Stimulated activated naive CD8-positive, alpha-beta T cell treated with anti-CD3 and anti-CD28 coated beads, Interleukin-15, amount 100 ng/mL, for 72 hours (primary cell): ENCODE results near the gene DYSF.

Experiments
- ATAC-seq: fragments of 150-1000 bp; cut with Tn5 transposase; 2 replicates; pipeline ENCODE4 v1.10.0; 2021; ENCODE audit warnings: mild to moderate bottlenecking, moderate library complexity
- DNase-seq, 2 donors: peaks; one replicate each; pipeline ENCODE4 v3.0.0; 2021 to 2022
- H3K27ac Mint-ChIP-seq, 2 donors: one replicate each; pipeline ENCODE4 v1.8.0; 2022; ENCODE audit warnings: mild to moderate bottlenecking in 2 of 2, mixed read lengths in 2 of 2, moderate library complexity in 2 of 2
- H3K27me3 Mint-ChIP-seq: one replicate; pipeline ENCODE4 v1.8.0; 2022; ENCODE audit warnings: mixed read lengths
- H3K4me1 Mint-ChIP-seq: one replicate; pipeline ENCODE4 v1.8.0; 2022; ENCODE audit warnings: mild to moderate bottlenecking, mixed read lengths
- H3K4me3 Mint-ChIP-seq, 2 donors: one replicate each; pipeline ENCODE4 v1.8.0; 2022; ENCODE audit warnings: mild to moderate bottlenecking in 2 of 2, mixed read lengths in 2 of 2, moderate library complexity in 1 of 2
- H3K9me3 Mint-ChIP-seq, 2 donors: one replicate each; pipeline ENCODE4 v1.8.0; 2022; ENCODE audit warnings: mixed read lengths in 2 of 2

The DYSF gene

GRCh38 chr2:71606244-71606643 is 152.9 kb downstream of the DYSF start:
- peak in 1 of 2 donors; percentile 1 for DNase-seq
- Mint-ChIP-seq H3K4me1 (peaks cover 41% of the 10 kb centered on the region), H3K27me3 (peaks cover 45% of the 10 kb centered on the region), H3K4me3 (no peak overlapping the region), H3K27ac (no peak overlapping the region), H3K9me3 (no peaks in the 10 kb centered on the region)
- ATAC-seq: no peak

DNA sequence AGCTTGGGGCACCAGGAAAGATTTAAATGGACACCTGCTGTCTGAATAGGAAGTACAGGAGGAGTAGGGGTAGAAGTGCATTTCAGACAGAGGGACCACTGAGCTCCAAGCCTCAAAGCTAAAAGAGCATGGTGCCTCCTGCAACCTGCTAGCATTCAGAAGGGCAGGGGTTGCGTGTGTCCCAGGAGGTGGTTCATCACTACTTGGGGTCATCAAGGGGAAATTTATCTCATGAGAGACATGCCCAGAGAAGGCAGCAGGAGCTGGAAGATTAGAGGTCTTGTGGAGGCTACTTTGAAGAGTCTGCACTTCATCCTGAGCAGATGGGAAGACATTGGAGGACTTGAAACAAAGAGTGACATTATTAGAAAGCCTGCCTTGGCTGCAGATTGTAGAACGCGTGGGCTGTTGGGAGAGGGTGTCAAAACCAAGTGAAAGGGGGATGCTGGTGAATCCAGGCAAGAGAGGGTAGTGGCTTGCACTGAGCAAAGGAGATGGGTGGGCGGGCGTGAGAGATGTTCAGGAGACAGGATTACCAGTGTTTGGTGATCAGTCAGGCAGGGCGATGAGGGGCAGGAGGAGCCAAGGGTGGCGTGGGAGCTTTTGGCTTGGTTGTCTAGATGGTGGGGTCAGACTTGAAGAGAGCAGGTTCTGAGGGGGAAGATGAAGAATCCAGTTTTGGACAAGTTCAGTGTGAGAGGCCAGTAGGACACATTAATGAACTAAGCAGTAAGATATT is 154.0 kb downstream of the DYSF start:
- ATAC-seq: no peak
- peak in 1 of 2 donors; percentile 5 for DNase-seq
- no peak overlapping the region for H3K4me3 Mint-ChIP-seq
- H3K4me1 Mint-ChIP-seq: peaks cover 34% of the 10 kb centered on the region
- H3K27ac Mint-ChIP-seq: no peak overlapping the region
- peaks cover 36% of the 10 kb centered on the region for H3K27me3 Mint-ChIP-seq
- no peaks in the 10 kb centered on the region for H3K9me3 Mint-ChIP-seq

GRCh38 chr2:71608034-71608433 is 154.7 kb downstream of the DYSF start:
- H3K4me3 Mint-ChIP-seq: no peak overlapping the region
- H3K27ac Mint-ChIP-seq: peak overlapping the region in 1 of 2 donors; percentile 21
- no peak for ATAC-seq
- H3K9me3 Mint-ChIP-seq: no peaks in the 10 kb centered on the region
- H3K27me3 Mint-ChIP-seq: peaks cover 30% of the 10 kb centered on the region
- DNase-seq: no peak
- H3K4me1 Mint-ChIP-seq: peaks cover 26% of the 10 kb centered on the region

GRCh38 chr2:71608441-71608840 is 155.1 kb downstream of the DYSF start:
- Mint-ChIP-seq H3K9me3 (no peaks in the 10 kb centered on the region), H3K27me3 (peaks cover 26% of the 10 kb centered on the region), H3K4me3 (no peak overlapping the region), H3K4me1 (peaks cover 22% of the 10 kb centered on the region), H3K27ac (no peak overlapping the region)
- ATAC-seq (no peak), DNase-seq (peak in 1 of 2 donors; percentile 3)

GRCh38 chr2:71609029-71609428 is 155.7 kb downstream of the DYSF start:
- ATAC-seq: no peak
- peaks cover 24% of the 10 kb centered on the region for H3K27me3 Mint-ChIP-seq
- no peak overlapping the region for H3K27ac Mint-ChIP-seq
- no peak for DNase-seq
- no peaks in the 10 kb centered on the region for H3K9me3 Mint-ChIP-seq
- peaks cover 18% of the 10 kb centered on the region for H3K4me1 Mint-ChIP-seq
- H3K4me3 Mint-ChIP-seq: no peak overlapping the region

- H3K27me3 Mint-ChIP-seq: peaks cover 23% of the 10 kb centered on the region
- ATAC-seq: no peak
- H3K4me1 Mint-ChIP-seq: peaks cover 14% of the 10 kb centered on the region
- DNase-seq: no peak
- no peaks in the 10 kb centered on the region for H3K9me3 Mint-ChIP-seq
- no peak overlapping the region for H3K4me3 Mint-ChIP-seq
- no peak overlapping the region for H3K27ac Mint-ChIP-seq
Measured at GRCh38 chr2:71609441-71609840, 156.1 kb downstream of the DYSF start.

- no peak for DNase-seq
- ATAC-seq: no peak
- Mint-ChIP-seq H3K27me3 (peaks cover 23% of the 10 kb centered on the region), H3K4me3 (no peak overlapping the region), H3K27ac (no peak overlapping the region), H3K9me3 (no peaks in the 10 kb centered on the region), H3K4me1 (peaks cover 9% of the 10 kb centered on the region)
Measured at GRCh38 chr2:71609958-71610357, 156.6 kb downstream of the DYSF start.

GRCh38 chr2:71610671-71611070 is 157.3 kb downstream of the DYSF start:
- Mint-ChIP-seq H3K27me3 (peaks cover 21% of the 10 kb centered on the region), H3K4me3 (no peak overlapping the region), H3K9me3 (no peaks in the 10 kb centered on the region), H3K27ac (no peak overlapping the region), H3K4me1 (peaks cover 5% of the 10 kb centered on the region)
- DNase-seq (no peak), ATAC-seq (no peak)

GRCh38 chr2:71611247-71611646 is 157.9 kb downstream of the DYSF start:
- ATAC-seq (no peak), DNase-seq (no peak)
- peaks cover 5% of the 10 kb centered on the region for H3K4me1 Mint-ChIP-seq
- H3K27me3 Mint-ChIP-seq: peaks cover 21% of the 10 kb centered on the region
- H3K9me3 Mint-ChIP-seq: no peaks in the 10 kb centered on the region
- H3K4me3 Mint-ChIP-seq: no peak overlapping the region
- no peak overlapping the region for H3K27ac Mint-ChIP-seq

GRCh38 chr2:71611781-71612527 is 158.6 kb downstream of the DYSF start:
- H3K9me3 Mint-ChIP-seq: no peaks in the 10 kb centered on the region
- ATAC-seq (no peak), DNase-seq (no peak)
- no peak overlapping the region for H3K4me3 Mint-ChIP-seq
- peaks cover 21% of the 10 kb centered on the region for H3K27me3 Mint-ChIP-seq
- H3K27ac Mint-ChIP-seq: no peak overlapping the region
- peaks cover 4% of the 10 kb centered on the region for H3K4me1 Mint-ChIP-seq

DNA sequence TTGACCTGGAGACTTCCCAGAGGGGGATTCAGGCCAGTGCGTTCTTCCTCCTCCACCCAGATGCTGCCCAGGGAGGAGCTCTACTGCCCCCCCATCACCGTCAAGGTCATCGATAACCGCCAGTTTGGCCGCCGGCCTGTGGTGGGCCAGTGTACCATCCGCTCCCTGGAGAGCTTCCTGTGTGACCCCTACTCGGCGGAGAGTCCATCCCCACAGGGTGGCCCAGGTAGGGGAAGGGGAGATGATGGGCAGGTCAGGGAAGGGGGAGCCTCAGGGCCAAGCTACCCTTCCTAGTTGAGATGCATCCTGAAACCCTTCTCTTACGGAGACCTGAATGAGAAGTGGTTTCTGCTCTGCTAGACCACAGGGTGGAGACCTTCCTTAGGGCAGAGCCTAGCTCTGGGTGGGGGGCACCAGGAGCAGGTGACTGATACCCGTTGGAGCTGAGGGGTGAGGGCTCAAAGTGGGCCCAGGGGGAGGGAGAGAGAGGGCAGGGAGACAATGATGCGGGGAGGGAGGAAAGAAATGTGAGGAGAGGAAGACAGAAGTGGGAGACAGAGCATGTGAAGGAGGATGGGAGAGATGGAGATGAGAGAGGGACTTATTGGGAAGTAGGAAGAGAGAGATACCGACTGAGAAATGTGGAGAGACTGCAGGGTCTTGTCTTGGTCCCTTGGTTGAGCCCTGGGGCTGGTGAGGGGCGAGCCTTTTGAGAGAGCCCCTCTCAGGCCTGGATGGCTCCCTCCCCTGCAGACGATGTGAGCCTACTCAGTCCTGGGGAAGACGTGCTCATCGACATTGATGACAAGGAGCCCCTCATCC is 159.4 kb downstream of the DYSF start:
- peak overlapping the region in 1 of 2 donors; percentile 20 for H3K27ac Mint-ChIP-seq
- no peak for ATAC-seq
- H3K9me3 Mint-ChIP-seq: no peaks in the 10 kb centered on the region
- no peak for DNase-seq
- peaks cover 21% of the 10 kb centered on the region for H3K27me3 Mint-ChIP-seq
- no peak overlapping the region for H3K4me3 Mint-ChIP-seq
- H3K4me1 Mint-ChIP-seq: no peaks in the 10 kb centered on the region

DNA sequence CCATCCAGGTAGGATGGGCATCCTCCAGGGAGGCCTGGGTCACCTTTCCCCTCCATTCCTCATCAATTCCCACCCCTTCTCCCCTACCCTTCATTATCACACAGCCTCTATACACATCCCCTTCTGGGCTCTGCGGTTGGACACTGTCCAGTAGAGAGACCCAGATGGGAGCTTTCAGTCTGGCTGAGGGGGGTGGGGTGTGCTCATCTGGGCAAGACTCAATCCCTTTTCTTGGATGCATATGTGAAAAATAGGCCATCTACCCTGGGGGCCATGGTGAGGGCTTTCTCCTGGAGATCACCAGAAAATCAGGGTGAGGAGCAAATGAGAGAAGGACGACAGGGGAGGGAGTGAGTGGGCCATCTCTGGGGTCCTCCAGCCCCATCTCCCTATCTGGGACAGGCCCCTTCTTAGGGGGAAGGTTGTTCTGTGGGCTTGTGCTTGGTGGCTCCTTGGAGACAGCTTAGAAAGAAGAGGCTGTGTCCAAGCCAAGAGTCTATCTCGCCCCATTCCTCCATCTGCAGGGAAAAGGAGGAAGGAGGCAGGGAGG is 160.1 kb downstream of the DYSF start:
- no peak overlapping the region for H3K27ac Mint-ChIP-seq
- H3K4me3 Mint-ChIP-seq: no peak overlapping the region
- no peak for DNase-seq
- H3K4me1 Mint-ChIP-seq: no peaks in the 10 kb centered on the region
- no peaks in the 10 kb centered on the region for H3K9me3 Mint-ChIP-seq
- H3K27me3 Mint-ChIP-seq: peaks cover 21% of the 10 kb centered on the region
- no peak for ATAC-seq

DNA sequence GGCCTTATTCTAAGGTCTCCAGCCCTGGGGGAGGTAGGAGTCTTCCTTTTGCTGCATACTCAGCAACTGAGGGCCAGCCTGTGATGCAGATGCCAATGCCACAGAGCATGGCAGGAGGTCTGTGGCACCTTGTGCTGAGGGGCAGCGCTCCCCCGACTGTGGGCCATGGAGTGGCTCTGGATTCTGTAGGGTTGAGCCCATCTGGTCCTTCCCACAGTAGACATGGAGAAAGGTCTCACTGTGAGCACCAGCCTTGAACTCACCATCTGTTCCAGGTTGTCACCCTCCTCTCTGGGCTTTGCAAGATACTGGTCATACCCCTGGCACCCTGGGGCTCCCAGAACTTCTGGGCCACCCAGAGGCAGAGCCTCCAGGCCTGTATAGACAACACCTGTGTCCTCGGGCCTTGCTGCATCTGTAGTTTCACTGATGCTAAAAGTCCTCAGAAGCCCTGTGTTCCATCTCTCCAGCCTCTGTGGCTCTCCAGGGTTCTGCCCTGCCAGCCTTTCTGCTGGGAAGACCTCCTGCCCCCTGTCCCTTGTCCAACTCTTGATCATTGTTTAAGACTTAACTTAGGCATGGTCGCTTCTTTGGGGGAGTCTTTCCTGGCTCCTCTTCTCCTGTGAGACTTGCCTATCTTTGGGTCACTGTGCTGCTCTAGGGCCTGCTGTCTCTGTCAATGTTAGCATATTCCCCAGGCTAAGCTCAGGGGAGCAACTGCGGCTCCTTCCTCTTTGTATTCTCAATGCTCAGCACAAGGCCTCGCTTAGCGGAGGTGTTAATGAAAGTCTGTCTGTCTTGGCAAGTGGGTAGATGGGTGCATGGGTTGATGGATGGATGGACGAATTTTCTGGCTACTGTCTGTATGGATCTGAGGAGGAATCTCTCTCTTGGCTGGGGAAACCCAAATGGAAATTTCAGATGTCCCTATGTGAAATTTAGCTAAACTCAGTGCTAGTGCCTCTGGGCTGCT is 160.9 kb downstream of the DYSF start:
- Mint-ChIP-seq H3K4me3 (no peak overlapping the region), H3K9me3 (no peaks in the 10 kb centered on the region), H3K27ac (peak overlapping the region in 1 of 2 donors; percentile 55), H3K27me3 (peaks cover 21% of the 10 kb centered on the region), H3K4me1 (no peaks in the 10 kb centered on the region)
- DNase-seq: no peak
- ATAC-seq: no peak

GRCh38 chr2:71614976-71615766 is 161.8 kb downstream of the DYSF start:
- peaks cover 21% of the 10 kb centered on the region for H3K27me3 Mint-ChIP-seq
- no peak overlapping the region for H3K27ac Mint-ChIP-seq
- DNase-seq: no peak
- no peak overlapping the region for H3K4me3 Mint-ChIP-seq
- no peaks in the 10 kb centered on the region for H3K4me1 Mint-ChIP-seq
- ATAC-seq: no peak
- no peaks in the 10 kb centered on the region for H3K9me3 Mint-ChIP-seq
